Stimulated activated CD8-positive, alpha-beta memory T cell treated with anti-CD3 and anti-CD28 coated beads, Interleukin-4, amount 100 ng/mL, for 4 hours (primary cell): ENCODE measurements around the gene HABP4.

ENCODE experiments used
- DNase-seq, 2 donors: peaks; one replicate each; pipeline ENCODE4 v3.0.0-alpha.2; 2020; ENCODE audit warnings: low read depth in 2 of 2, low spot score in 1 of 2

The HABP4 gene, protein sequence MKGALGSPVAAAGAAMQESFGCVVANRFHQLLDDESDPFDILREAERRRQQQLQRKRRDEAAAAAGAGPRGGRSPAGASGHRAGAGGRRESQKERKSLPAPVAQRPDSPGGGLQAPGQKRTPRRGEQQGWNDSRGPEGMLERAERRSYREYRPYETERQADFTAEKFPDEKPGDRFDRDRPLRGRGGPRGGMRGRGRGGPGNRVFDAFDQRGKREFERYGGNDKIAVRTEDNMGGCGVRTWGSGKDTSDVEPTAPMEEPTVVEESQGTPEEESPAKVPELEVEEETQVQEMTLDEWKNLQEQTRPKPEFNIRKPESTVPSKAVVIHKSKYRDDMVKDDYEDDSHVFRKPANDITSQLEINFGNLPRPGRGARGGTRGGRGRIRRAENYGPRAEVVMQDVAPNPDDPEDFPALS

GRCh38 chr9:96449845-96450612, at the start of gene HABP4:
Gene HABP4, plus strand, starts transcription at chr9:96450169. Its CDS starts 111 bp downstream, at chr9:96450280.
- peak; percentile 90 to 93 for DNase-seq

- DNase-seq: no peak
Measured at GRCh38 chr9:96408409-96409280, 41.3 kb upstream of the HABP4 start.

DNA sequence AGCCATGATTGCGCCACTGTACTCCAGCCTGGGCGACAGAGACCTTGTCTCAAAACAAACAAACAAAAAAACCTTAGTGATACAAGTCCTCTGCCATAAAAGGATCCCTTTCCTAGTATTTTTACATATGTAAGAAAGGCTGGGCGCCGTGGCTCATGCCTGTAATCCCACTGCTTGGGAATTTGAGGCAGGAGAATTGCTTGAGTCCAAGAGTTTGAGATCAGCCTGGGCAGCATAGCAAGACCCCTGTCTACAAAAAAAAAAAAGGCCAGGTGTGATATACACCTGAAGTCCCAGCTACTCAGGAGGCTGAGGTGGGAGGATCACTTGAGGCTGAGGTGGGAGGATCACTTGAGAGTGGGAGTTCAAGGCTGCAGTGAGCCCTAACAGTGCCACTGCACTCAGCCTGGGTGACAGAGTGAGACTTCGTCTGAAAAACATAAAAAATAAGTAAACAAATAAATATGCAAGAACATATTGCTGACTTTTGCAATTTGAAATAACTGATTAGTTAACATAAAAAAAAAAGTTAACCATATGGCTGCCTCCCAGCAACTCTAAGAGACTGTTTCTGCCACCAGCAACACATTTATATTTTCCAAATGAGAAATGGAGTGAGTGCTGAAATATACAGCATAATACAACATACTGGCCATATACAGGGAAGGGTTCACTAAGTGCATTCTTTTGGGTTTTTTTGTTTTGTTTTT, 38.7 kb upstream of the HABP4 start:
- no peak for DNase-seq

GRCh38 chr9:96412174-96412913, 37.6 kb upstream of the HABP4 start:
- no peak for DNase-seq

DNA sequence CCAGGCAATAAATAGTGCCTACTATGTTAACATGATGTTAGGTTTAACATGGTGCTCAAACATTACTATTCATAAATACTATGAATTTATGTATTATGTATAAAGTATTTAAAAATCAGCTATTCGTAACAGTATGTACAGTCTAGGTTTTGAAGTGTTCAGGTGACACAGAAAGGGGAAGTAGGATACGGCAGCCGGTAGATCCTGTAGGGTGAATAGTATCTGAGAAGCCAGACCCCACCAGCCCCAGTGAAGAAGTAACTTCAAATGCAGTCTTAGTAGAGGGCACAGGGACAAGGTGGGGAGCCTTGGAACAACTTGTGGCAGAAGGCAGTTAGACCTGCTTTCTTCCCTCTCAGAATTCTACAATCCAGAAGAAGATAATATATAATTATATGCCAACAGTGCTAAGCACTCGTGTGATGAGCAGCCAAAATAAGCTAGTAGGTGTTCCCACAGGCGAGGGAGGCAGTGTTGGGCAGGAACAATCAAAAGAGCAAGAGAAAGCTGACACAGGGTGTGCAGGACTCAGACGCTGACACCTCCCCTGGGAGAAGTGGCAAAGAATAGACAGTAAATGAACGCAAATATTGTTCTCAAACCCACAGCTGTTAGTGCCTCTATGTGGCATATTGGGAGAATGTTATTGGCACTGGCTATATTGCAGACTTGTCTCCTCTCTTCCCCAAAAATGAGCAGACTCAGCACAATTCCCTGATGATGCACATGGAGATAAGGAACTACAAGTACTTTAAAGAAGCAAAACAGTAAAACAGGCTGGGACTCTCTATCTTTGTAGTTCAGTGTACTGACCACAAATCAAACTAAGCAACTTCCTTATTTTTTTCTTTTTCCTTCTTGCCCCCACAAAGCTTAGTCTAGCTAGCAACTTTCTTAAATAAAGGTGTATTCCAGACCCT, 36.4 kb upstream of the HABP4 start:
- DNase-seq: no peak

- DNase-seq: peak; percentile 87 to 88
Measured at GRCh38 chr9:96417051-96417586, 32.9 kb upstream of the HABP4 start.

- peak in 1 of 2 donors; percentile 12 for DNase-seq
Measured at GRCh38 chr9:96417661-96418082, 32.3 kb upstream of the HABP4 start.

DNA sequence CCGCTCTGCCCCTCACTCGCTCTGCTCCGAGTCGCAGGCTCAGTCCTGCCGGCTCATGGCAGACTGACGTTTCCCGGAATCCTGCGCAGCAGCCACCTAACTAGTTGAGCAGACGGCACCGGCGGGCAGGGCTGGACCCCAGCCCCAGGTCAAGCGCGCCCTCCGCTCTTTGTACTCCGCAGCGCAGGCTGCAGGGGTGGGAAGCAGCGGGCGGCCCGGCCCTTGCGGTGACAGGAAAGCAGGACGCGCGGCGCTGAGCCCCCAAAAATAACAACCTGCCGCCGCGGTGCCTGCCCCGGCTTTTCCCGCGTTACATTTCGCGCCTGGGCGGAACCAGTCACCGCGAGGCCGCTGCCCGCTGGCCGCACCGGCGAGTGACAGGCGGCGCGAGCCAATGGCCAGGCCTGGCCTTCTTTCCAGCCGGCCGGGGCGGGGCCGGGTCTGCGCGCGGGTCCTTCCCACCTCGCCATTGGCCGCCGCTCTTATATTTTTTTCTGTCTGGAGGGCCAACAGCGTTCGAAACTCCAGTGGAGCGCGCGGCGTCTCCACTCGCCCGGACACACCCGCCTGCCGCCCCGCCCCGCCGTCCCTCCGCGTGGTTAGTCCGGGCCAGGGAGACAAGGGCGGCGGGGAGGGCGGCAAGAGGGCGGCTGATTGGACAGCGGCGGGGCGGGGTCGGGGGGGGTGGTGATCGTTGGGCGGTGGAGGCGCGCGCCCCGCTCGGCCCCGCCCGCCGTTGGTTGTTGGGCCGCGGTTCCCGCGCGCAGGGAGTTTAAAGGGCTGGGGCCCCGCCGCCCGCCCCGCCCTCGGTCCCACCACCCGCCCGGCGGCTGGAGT, 31.7 kb upstream of the HABP4 start, which contains the start of gene ZNF367:
ZNF367 (minus strand) TSS at position 288 of the 837 bp plus-strand sequence. CDS start 338 bp downstream, outside the sequence.
- DNase-seq: peak; percentile 75 to 85

GRCh38 chr9:96418920-96419690, 30.9 kb upstream of the HABP4 start:
- peak in 1 of 2 donors; percentile 9 for DNase-seq

GRCh38 chr9:96419691-96419969, 30.3 kb upstream of the HABP4 start:
- no peak for DNase-seq

GRCh38 chr9:96420468-96421219, 29.3 kb upstream of the HABP4 start:
- DNase-seq: no peak

GRCh38 chr9:96423322-96423984, 26.5 kb upstream of the HABP4 start:
- no peak for DNase-seq

GRCh38 chr9:96423985-96424336, 26.0 kb upstream of the HABP4 start:
- DNase-seq: no peak

- no peak for DNase-seq
Measured at GRCh38 chr9:96425500-96426169, 24.3 kb upstream of the HABP4 start.

DNA sequence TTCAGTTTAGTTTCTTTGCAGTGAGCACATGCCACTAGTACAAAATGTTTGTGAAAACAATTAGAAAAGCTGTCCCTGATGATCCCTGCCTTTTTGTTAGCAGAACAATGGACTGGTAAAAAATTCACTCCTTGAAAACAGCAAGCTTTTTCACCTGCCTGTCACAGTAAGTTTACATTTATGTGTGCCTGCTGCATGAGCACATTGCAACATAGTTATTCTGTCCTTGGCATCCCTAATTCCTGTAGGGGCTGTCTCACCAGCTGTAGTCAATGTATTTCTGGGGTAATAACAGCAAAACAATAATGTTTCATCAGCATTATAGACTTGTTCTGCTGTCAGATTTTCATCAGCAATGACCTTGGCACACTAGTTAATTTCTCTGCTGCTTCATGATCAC, 20.2 kb upstream of the HABP4 start:
- DNase-seq: no peak
